ENCODE measurements around the gene AMER3.

AMER3 gene

DNA sequence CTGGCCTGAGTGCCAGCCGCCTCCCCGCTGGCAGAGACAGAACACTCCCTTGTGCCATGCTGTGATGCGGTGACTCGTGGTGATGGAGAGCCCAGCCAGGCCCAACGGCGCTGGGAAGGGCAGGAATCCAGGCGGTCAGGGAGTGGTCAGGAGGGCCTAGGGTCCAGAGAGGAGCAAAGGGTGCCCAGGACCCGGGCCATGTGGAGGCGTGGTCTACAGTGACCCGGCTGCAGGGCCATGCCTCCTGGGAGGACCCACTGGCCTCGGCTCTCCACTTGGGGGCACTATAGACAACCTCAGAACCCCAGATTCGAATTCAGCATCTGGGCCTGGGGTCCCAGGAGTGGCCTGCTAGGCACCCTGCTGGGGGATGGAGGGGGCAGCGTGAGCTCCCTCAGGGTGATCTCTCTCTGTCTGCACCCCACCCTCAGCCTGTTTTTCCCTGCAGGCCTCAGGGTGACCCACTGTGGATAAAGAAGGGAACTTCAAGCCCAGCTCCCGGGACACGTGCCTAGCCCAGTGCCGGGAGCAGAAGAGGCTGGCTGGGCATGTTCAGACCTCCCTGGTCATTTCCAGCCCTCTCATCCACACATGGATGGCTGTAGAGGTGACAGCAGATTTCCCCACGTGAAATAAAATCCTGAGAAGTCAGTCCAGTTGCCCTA lies 13.0 kb downstream of the AMER3 start:
- H3K4me1 ChIP-seq (ENCODE audit: control insufficient read depth, insufficient read depth, low read length) = no peaks in the 10 kb centered on the region
- H3K9ac ChIP-seq (ENCODE audit: low read length) = no peak overlapping the region
- no peaks in the 10 kb centered on the region for H3K27me3 ChIP-seq (ENCODE audit: control insufficient read depth, insufficient read depth, low read length)
- no peaks in the 10 kb centered on the region for H3K9me3 ChIP-seq (ENCODE audit: control insufficient read depth, low read length)
- H3K36me3 ChIP-seq (ENCODE audit: control insufficient read depth, insufficient read depth, low read length) = no peaks in the 10 kb centered on the region
- no peak overlapping the region for H3K4me3 ChIP-seq (ENCODE audit: low read length)

DNA sequence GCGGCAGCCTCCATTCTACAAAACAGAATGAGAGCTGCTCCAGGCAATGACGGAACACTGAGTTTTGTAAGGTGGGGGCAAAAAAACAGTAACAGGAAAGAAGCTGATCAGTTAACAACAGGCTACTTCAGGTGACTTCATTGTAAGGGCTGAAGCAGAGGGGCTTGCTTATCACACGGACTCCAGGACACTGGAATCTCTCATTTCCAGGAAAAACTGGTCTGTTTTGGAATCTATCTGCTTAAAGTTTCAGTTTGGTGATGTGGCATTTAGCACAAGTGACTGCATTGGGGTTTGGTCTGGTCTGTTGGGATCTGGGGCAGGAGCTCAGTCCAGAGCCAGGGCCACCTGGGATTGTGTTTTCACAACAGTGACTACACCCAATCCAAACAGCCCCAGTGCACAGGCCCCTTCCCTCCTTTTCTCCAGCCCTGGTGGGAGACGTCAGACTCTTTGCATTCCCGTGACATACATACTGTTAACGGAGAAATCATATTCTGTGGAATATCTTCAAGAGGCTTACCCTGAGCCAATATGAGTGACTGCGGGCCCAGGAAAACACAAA lies 14.1 kb downstream of the AMER3 start:
- Histone ChIP-seq H3K4me1 (ENCODE audit: control insufficient read depth, insufficient read depth, low read length) (no peaks in the 10 kb centered on the region), H3K4me3 (ENCODE audit: low read length) (no peak overlapping the region), H3K9ac (ENCODE audit: low read length) (no peak overlapping the region), H3K36me3 (ENCODE audit: control insufficient read depth, insufficient read depth, low read length) (no peaks in the 10 kb centered on the region), H3K27me3 (ENCODE audit: control insufficient read depth, insufficient read depth, low read length) (no peaks in the 10 kb centered on the region), H3K9me3 (ENCODE audit: control insufficient read depth, low read length) (no peaks in the 10 kb centered on the region)

DNA sequence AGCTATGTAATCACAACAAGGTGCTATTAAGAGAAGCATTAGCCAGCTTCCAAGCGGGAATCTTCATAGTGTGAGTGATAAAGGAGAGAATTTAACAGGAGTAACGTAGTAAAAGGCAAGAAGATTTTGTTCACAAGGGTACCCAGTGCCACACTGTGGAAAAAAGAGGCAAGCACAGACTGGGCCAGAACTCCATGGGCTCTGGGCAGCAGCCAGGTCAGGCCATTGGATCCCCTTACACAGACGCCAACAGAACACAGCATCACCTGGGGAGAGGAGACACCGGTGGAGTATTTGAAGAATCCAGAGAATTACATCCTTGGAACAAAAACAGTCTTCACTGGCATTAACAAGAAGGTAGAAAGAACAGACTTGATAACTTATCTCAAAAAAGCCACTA lies 21.2 kb downstream of the AMER3 start:
- no peaks in the 10 kb centered on the region for H3K36me3 ChIP-seq (ENCODE audit: control insufficient read depth, insufficient read depth, low read length)
- no peak overlapping the region for H3K9ac ChIP-seq (ENCODE audit: low read length)
- no peaks in the 10 kb centered on the region for H3K9me3 ChIP-seq (ENCODE audit: control insufficient read depth, low read length)
- no peak overlapping the region for H3K4me3 ChIP-seq (ENCODE audit: low read length)
- H3K27me3 ChIP-seq (ENCODE audit: control insufficient read depth, insufficient read depth, low read length) = no peaks in the 10 kb centered on the region
- no peaks in the 10 kb centered on the region for H3K4me1 ChIP-seq (ENCODE audit: control insufficient read depth, insufficient read depth, low read length)

DNA sequence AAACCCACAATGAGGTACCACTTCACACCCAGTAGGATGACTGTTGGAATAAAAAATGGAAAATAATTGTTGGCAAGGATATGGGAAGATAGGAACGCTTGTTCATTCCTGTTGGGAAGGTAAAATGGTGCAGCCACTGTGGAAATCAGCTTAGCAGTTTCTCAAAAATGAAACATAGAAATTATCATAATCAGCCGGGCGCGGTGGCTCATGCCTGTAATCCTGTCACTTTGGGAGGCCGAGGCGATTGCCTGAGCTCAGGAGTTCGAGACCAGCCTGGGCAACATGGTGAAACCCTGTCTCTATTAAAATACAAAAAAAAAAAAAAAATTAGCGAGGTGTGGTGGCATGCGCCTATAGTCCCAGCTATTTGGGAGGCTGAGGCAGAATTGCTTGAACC lies 23.4 kb downstream of the AMER3 start:
- Histone ChIP-seq H3K27me3 (ENCODE audit: control insufficient read depth, insufficient read depth, low read length) (no peaks in the 10 kb centered on the region), H3K4me3 (ENCODE audit: low read length) (no peak overlapping the region), H3K4me1 (ENCODE audit: control insufficient read depth, insufficient read depth, low read length) (no peaks in the 10 kb centered on the region), H3K36me3 (ENCODE audit: control insufficient read depth, insufficient read depth, low read length) (no peaks in the 10 kb centered on the region), H3K9ac (ENCODE audit: low read length) (no peak overlapping the region), H3K9me3 (ENCODE audit: control insufficient read depth, low read length) (no peaks in the 10 kb centered on the region)

DNA sequence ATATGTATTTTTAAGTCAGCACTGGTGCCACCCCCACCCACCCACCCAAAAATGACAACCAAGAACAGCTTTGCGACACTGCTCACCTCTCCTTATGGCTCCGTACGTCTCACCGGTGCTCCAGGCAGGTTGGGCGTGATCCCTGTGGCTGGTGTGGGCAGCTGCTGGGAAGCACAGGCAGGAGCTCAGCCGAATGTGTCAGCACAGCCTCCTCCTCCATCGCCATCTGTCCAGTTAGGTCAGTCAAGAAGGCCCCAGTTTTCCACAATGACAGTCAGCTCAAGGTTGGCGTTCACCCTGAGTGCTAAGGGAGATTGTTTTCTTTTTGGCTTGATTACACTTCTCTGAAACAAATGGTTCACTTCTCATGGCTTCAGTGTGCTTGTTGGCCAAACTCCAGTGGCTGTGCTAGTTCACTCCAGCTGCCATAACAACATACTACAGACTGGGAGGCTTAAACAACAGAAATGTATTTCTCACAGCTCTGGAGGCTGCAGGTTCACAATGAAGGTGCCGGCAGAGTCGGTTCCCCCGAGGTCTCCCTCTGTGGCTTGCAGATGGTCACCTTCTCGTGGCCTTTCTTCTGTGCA lies 30.2 kb downstream of the AMER3 start:
- Histone ChIP-seq H3K9me3 (ENCODE audit: control insufficient read depth, low read length) (no peaks in the 10 kb centered on the region), H3K36me3 (ENCODE audit: control insufficient read depth, insufficient read depth, low read length) (no peaks in the 10 kb centered on the region), H3K4me3 (ENCODE audit: low read length) (no peak overlapping the region), H3K4me1 (ENCODE audit: control insufficient read depth, insufficient read depth, low read length) (no peaks in the 10 kb centered on the region), H3K9ac (ENCODE audit: low read length) (no peak overlapping the region), H3K27me3 (ENCODE audit: control insufficient read depth, insufficient read depth, low read length) (no peaks in the 10 kb centered on the region)

DNA sequence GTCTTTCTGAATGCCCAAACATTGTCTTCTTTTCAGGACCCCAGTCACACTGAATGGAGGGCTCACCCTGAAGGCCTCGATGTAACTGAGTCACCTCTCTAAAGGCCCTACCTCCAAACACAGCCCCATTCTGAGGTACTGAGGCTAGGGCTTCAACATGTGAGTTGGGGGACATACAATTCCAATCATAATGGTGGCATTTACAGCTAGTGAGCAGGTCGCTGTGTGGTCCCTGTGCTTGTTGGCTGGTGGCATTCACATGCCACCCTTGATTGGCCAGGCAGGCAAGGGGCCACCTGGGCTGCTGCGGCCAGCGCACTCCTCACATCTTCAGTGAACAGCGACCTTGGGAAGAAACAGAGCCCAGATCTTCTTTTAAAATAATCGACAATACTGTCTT lies 30.7 kb downstream of the AMER3 start:
- H3K36me3 ChIP-seq (ENCODE audit: control insufficient read depth, insufficient read depth, low read length) = no peaks in the 10 kb centered on the region
- H3K27me3 ChIP-seq (ENCODE audit: control insufficient read depth, insufficient read depth, low read length) = no peaks in the 10 kb centered on the region
- no peak overlapping the region for H3K4me3 ChIP-seq (ENCODE audit: low read length)
- H3K4me1 ChIP-seq (ENCODE audit: control insufficient read depth, insufficient read depth, low read length) = peaks cover 2% of the 10 kb centered on the region
- no peak overlapping the region for H3K9ac ChIP-seq (ENCODE audit: low read length)
- no peaks in the 10 kb centered on the region for H3K9me3 ChIP-seq (ENCODE audit: control insufficient read depth, low read length)

DNA sequence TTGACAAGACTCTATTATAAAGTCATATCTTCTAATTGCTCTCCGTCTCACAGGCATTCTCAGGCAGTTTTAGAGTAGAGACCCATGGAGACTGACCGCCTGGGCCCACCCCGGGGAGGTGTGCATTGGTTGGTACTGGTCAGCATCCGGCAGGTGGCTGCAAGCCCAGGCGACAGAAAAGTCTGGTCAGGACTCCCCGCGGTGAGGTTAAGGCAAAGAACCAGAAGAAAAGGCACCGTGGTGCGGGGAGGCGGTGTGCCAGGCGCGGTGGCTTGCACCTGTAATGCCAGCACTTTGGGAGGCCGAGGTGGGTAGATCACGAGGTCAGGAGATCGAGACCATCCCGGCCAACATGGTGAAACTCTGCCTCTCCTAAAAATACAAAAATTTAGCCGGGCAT lies 32.5 kb downstream of the AMER3 start:
- Histone ChIP-seq H3K27me3 (ENCODE audit: control insufficient read depth, insufficient read depth, low read length) (no peaks in the 10 kb centered on the region), H3K9me3 (ENCODE audit: control insufficient read depth, low read length) (no peaks in the 10 kb centered on the region), H3K4me3 (ENCODE audit: low read length) (no peak overlapping the region), H3K4me1 (ENCODE audit: control insufficient read depth, insufficient read depth, low read length) (peaks cover 6% of the 10 kb centered on the region), H3K36me3 (ENCODE audit: control insufficient read depth, insufficient read depth, low read length) (no peaks in the 10 kb centered on the region), H3K9ac (ENCODE audit: low read length) (no peak overlapping the region)

DNA sequence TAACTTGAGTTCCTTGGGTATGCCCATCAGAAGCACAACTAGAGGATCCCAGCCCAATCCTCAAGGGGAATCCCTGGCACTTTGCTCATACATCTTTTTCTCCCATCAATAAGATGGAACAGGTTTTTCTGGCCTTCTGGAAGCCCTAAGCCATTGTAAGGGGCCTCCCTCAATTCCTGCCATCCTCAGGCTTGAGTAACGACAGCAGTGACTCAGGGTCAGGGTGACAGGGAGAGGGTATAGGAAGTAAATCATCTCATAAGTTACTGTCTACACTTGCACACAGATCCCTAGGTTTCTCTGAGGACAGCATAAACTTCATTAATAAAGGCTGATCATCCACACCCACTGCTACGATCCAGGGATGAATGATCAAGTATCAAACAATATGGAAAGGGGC lies 35.0 kb downstream of the AMER3 start:
- H3K9ac ChIP-seq (ENCODE audit: low read length) = no peak overlapping the region
- H3K4me3 ChIP-seq (ENCODE audit: low read length) = no peak overlapping the region
- H3K36me3 ChIP-seq (ENCODE audit: control insufficient read depth, insufficient read depth, low read length) = no peaks in the 10 kb centered on the region
- H3K4me1 ChIP-seq (ENCODE audit: control insufficient read depth, insufficient read depth, low read length) = peaks cover 6% of the 10 kb centered on the region
- no peaks in the 10 kb centered on the region for H3K9me3 ChIP-seq (ENCODE audit: control insufficient read depth, low read length)
- H3K27me3 ChIP-seq (ENCODE audit: control insufficient read depth, insufficient read depth, low read length) = no peaks in the 10 kb centered on the region

DNA sequence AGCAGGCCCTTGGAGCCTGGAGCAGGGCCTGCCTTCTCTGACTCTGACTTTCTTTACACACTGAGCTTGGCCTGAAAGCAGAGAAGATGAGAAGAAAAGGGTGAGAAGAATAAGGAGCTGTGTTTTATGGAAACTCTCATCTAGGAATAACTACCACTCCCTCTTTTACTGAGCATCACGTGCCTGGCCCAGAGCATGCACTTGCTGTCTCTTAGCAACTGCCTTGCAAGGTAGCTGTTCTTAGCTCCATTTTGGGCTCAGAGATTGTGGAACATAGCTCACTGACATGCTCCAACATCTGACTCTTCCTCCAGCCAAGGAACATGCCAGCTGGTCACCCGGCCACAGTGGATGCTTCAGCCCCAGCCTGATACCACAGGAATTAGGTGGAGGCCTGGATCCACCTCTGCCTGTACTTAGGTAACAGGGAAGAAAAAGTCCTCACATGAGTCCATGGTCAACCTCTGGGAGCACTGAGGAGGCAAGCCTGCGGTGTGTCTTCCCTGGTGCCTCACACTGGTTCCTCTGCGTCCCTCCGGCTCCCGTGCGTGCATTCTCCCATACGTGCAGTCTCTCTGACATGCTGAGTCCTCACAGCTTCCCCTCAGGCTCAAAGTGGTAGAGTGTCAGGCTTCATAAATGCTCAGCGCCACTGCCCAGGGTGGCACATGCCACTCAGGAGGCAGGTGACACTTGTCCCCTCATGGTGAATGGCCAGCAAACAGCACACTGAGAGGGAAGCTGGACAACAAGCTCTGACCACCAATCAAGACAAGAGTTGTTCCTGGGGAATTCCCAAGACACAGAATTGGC lies 35.7 kb downstream of the AMER3 start:
- no peak overlapping the region for H3K9ac ChIP-seq (ENCODE audit: low read length)
- H3K9me3 ChIP-seq (ENCODE audit: control insufficient read depth, low read length) = no peaks in the 10 kb centered on the region
- H3K36me3 ChIP-seq (ENCODE audit: control insufficient read depth, insufficient read depth, low read length) = no peaks in the 10 kb centered on the region
- H3K4me3 ChIP-seq (ENCODE audit: low read length) = no peak overlapping the region
- H3K4me1 ChIP-seq (ENCODE audit: control insufficient read depth, insufficient read depth, low read length) = peaks cover 6% of the 10 kb centered on the region
- no peaks in the 10 kb centered on the region for H3K27me3 ChIP-seq (ENCODE audit: control insufficient read depth, insufficient read depth, low read length)

DNA sequence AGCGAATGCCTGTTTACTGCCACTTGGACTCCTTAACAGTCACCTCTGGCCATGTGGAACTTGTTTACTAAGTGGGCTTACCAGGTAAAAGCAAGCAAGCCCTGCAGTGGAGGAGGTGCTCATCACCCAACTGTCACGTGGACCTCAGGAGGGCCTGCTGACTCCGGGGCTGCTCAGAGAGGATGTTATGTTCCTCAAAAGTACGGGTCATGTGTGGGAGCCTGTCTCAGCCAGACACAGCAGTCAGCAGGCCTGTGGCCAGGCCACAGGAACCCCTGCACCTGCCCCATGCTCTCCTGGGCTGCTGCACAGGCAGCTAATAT lies 36.2 kb downstream of the AMER3 start:
- no peak overlapping the region for H3K4me3 ChIP-seq (ENCODE audit: low read length)
- H3K9ac ChIP-seq (ENCODE audit: low read length) = no peak overlapping the region
- H3K4me1 ChIP-seq (ENCODE audit: control insufficient read depth, insufficient read depth, low read length) = peaks cover 6% of the 10 kb centered on the region
- no peaks in the 10 kb centered on the region for H3K9me3 ChIP-seq (ENCODE audit: control insufficient read depth, low read length)
- no peaks in the 10 kb centered on the region for H3K27me3 ChIP-seq (ENCODE audit: control insufficient read depth, insufficient read depth, low read length)
- H3K36me3 ChIP-seq (ENCODE audit: control insufficient read depth, insufficient read depth, low read length) = no peaks in the 10 kb centered on the region

DNA sequence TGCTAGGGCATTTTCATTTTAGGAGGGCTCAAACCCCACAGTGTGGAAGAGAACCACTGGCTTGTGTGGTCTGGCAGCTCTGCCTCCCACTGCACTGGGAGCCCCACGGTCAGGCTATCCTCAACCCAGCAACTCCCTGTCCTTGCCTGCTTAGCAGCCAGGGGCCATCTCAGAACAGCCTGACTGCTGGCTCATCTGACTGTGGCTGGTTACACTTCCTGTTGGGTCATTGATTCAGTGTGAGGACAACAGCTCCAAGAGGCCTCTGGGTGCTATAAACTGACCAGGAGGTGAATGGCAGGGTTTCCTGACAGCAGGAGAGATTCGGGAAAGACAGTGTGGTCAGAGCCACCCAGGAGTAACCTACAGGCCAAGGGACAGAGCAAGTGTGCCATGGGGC lies 40.1 kb downstream of the AMER3 start:
- H3K9ac ChIP-seq (ENCODE audit: low read length) = no peak overlapping the region
- H3K9me3 ChIP-seq (ENCODE audit: control insufficient read depth, low read length) = no peaks in the 10 kb centered on the region

DNA sequence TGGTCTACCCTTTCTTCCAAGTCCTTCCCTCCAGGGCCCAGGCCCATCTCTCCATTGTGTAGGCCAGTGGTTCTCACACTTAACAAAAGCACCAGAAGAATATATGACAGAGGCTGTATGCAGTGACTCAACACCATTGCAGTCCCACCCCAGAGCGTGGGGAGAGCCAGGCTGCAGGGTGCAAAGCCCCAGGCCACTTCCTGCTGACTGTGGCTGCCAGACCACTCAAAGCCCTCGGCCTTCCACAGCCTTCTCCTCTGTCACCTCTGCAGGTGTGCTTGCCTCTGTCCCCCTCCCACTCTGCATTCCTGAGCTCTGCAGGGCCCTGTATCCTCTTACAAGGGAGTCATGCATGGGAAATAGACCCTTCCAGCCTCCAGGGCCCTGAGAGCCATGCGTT lies 41.0 kb downstream of the AMER3 start:
- peaks cover 9% of the 10 kb centered on the region for H3K27me3 ChIP-seq (ENCODE audit: control insufficient read depth, insufficient read depth, low read length)
- H3K4me1 ChIP-seq (ENCODE audit: control insufficient read depth, insufficient read depth, low read length) = peaks cover 12% of the 10 kb centered on the region
- H3K4me3 ChIP-seq (ENCODE audit: low read length) = no peak overlapping the region
- H3K9me3 ChIP-seq (ENCODE audit: control insufficient read depth, low read length) = no peaks in the 10 kb centered on the region
- no peak overlapping the region for H3K9ac ChIP-seq (ENCODE audit: low read length)
- H3K36me3 ChIP-seq (ENCODE audit: control insufficient read depth, insufficient read depth, low read length) = no peaks in the 10 kb centered on the region

More for the DNA sequence above, 40.1 kb downstream of the AMER3 start:
- H3K4me3 ChIP-seq (ENCODE audit: low read length) = no peak overlapping the region
- peaks cover 16% of the 10 kb centered on the region for H3K4me1 ChIP-seq (ENCODE audit: control insufficient read depth, insufficient read depth, low read length)
- H3K36me3 ChIP-seq (ENCODE audit: control insufficient read depth, insufficient read depth, low read length) = no peaks in the 10 kb centered on the region
- H3K27me3 ChIP-seq (ENCODE audit: control insufficient read depth, insufficient read depth, low read length) = peaks cover 9% of the 10 kb centered on the region

All from mucosa of stomach (tissue), 1 donor.